ENCODE measurements around the gene EIF3D. TPM values are rescaled to one million over a fixed set of nuclear protein-coding genes. Genes with fewer than 3 reads are reported as not detected.

Gene EIF3D
- total and polyA plus RNA-seq, 2 experiments from 2014 or later: 148 to 381 TPM

DNA sequence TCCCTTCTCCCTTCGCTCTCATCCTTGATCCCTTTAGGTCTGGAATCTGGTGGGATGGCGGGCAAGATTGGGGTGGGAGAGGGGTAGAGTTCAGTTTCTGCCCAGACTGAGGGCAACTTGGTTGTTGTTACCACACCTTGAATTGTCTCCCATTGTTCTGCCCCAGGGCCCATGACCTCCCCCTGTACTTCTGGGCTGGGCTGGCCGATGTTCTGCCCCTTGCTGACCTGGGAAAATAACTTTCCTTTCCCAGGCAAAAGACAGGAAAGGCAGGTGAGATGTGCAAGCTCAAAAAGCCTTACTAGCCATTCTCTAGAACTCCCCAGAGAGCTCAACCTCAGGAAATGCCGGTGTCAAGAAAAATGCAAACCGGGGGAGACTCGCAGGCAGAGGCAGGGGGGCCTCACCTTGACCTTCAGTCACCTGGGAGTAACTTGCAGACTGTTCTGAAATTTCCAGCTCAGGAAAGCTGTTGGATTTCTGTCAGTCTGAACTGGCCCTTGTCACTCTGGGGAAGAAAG is 32.4 kb upstream of the EIF3D start (continued):
- TF ChIP-seq NANOG (IDR thresholded peaks at IDR 0.05; ENCODE audit: borderline replicate concordance) (no peak), CREB1 (CRISPR knock-in tag; IDR thresholded peaks at IDR 0.05; ENCODE audit: low read depth) (no peak)
- TF ChIP-seq, protein P1, sequence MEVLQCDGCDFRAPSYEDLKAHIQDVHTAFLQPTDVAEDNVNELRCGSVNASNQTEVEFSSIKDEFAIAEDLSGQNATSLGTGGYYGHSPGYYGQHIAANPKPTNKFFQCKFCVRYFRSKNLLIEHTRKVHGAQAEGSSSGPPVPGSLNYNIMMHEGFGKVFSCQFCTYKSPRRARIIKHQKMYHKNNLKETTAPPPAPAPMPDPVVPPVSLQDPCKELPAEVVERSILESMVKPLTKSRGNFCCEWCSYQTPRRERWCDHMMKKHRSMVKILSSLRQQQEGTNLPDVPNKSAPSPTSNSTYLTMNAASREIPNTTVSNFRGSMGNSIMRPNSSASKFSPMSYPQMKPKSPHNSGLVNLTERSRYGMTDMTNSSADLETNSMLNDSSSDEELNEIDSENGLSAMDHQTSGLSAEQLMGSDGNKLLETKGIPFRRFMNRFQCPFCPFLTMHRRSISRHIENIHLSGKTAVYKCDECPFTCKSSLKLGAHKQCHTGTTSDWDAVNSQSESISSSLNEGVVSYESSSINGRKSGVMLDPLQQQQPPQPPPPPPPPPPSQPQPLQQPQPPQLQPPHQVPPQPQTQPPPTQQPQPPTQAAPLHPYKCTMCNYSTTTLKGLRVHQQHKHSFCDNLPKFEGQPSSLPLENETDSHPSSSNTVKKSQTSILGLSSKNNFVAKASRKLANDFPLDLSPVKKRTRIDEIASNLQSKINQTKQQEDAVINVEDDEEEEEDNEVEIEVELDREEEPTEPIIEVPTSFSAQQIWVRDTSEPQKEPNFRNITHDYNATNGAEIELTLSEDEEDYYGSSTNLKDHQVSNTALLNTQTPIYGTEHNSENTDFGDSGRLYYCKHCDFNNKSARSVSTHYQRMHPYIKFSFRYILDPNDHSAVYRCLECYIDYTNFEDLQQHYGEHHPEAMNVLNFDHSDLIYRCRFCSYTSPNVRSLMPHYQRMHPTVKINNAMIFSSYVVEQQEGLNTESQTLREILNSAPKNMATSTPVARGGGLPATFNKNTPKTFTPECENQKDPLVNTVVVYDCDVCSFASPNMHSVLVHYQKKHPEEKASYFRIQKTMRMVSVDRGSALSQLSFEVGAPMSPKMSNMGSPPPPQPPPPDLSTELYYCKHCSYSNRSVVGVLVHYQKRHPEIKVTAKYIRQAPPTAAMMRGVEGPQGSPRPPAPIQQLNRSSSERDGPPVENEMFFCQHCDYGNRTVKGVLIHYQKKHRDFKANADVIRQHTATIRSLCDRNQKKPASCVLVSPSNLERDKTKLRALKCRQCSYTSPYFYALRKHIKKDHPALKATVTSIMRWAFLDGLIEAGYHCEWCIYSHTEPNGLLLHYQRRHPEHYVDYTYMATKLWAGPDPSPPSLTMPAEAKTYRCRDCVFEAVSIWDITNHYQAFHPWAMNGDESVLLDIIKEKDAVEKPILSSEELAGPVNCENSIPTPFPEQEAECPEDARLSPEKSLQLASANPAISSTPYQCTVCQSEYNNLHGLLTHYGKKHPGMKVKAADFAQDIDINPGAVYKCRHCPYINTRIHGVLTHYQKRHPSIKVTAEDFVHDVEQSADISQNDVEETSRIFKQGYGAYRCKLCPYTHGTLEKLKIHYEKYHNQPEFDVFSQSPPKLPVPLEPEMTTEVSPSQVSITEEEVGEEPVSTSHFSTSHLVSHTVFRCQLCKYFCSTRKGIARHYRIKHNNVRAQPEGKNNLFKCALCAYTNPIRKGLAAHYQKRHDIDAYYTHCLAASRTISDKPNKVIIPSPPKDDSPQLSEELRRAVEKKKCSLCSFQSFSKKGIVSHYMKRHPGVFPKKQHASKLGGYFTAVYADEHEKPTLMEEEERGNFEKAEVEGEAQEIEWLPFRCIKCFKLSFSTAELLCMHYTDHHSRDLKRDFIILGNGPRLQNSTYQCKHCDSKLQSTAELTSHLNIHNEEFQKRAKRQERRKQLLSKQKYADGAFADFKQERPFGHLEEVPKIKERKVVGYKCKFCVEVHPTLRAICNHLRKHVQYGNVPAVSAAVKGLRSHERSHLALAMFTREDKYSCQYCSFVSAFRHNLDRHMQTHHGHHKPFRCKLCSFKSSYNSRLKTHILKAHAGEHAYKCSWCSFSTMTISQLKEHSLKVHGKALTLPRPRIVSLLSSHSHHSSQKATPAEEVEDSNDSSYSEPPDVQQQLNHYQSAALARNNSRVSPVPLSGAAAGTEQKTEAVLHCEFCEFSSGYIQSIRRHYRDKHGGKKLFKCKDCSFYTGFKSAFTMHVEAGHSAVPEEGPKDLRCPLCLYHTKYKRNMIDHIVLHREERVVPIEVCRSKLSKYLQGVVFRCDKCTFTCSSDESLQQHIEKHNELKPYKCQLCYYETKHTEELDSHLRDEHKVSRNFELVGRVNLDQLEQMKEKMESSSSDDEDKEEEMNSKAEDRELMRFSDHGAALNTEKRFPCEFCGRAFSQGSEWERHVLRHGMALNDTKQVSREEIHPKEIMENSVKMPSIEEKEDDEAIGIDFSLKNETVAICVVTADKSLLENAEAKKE (CRISPR knock-in tag; IDR thresholded peaks at IDR 0.05): no peak
- TF ChIP-seq, protein P2, sequence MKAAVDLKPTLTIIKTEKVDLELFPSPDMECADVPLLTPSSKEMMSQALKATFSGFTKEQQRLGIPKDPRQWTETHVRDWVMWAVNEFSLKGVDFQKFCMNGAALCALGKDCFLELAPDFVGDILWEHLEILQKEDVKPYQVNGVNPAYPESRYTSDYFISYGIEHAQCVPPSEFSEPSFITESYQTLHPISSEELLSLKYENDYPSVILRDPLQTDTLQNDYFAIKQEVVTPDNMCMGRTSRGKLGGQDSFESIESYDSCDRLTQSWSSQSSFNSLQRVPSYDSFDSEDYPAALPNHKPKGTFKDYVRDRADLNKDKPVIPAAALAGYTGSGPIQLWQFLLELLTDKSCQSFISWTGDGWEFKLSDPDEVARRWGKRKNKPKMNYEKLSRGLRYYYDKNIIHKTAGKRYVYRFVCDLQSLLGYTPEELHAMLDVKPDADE (IDR thresholded peaks at IDR 0.05): no peak

DNA sequence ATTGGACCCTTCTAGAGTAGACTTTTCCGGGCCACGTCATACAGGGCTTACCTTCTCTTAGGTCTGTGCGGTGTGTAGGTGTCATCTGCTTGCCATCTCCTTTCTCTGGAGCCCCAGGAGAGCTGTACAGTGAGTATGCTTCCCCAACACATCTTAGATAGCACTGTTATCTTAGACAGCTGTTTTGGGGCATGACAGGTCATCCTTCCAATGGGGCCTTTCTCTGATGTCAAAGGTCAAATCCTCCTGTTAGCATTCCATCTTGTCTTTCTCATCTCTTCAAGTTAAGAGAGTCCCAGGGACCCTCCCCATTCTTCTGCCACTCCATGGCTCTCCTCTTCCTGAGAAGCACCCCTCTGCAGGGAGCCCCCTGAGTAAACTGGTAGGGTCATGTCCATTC is 31.0 kb upstream of the EIF3D start:
- ATAC-seq (no peak), DNase-seq (ENCODE audit: low spot score) (no peak)
- Histone ChIP-seq H3K27ac (ENCODE audit: low read depth) (no peak overlapping the region), H3F3A (replicated peaks; ENCODE audit: low read depth) (no peaks in the 10 kb centered on the region; the same call in 1 of the 2 replicates), H3K27me3 (ENCODE audit: insufficient read depth) (no peaks in the 10 kb centered on the region), H3K4me1 (ENCODE audit: insufficient read depth) (peaks cover 32% of the 10 kb centered on the region), H3K9me2 (ENCODE audit: insufficient read depth) (no peaks in the 10 kb centered on the region), H3K79me2 (replicated peaks; ENCODE audit: insufficient read depth) (no peaks in the 10 kb centered on the region), H3K4me3 (no peak overlapping the region), H2AFZ (no peak overlapping the region), H3K4me2 (no peak overlapping the region), H4K20me1 (replicated peaks; ENCODE audit: insufficient read depth) (no peaks in the 10 kb centered on the region), H3K36me3 (ENCODE audit: insufficient read depth) (no peaks in the 10 kb centered on the region; the same call in 1 of the 2 replicates)
- H3K27ac Mint-ChIP-seq: no peak overlapping the region
- H3K4me3 Mint-ChIP-seq: no peak overlapping the region
- H3K36me3 Mint-ChIP-seq (ENCODE audit: low read depth): no peaks in the 10 kb centered on the region
- H3K27me3 Mint-ChIP-seq (ENCODE audit: insufficient read depth, low read depth, poor library complexity): peaks cover 14% of the 10 kb centered on the region
- no peaks in the 10 kb centered on the region for H3K9me3 Mint-ChIP-seq
- H3K4me1 Mint-ChIP-seq: peaks cover 36% of the 10 kb centered on the region
- TF ChIP-seq EZH2 (IDR thresholded peaks at IDR 0.05; ENCODE audit: low read depth, unreplicated experiment): no peak
- TF ChIP-seq, protein P2 (IDR thresholded peaks at IDR 0.05): no peak
- TF ChIP-seq ZNF331 (CRISPR knock-in tag; IDR thresholded peaks at IDR 0.05; ENCODE audit: low read depth): no peak
- no peak for TF ChIP-seq ZNF114 (CRISPR knock-in tag; IDR thresholded peaks at IDR 0.05)
- TF ChIP-seq, protein P1 (CRISPR knock-in tag; IDR thresholded peaks at IDR 0.05): no peak

Measured in GM23338 (cell line).